Muscle of leg (tissue), 16 donors: ENCODE results near the gene PSPC1. TPM values are rescaled to one million over a fixed set of nuclear protein-coding genes. Genes with fewer than 3 reads are reported as not detected.
"Not testable (repeated sequence)": the region's sequence is repeated elsewhere in the genome, so short reads cannot be mapped to it uniquely, and the experiment has no call there.

Experiments used
- DNase-seq: peaks from one replicate; pipeline ENCODE4 v3.0.0; 2013
- H3K27ac ChIP-seq: one replicate; pipeline ENCODE4 v1.5.1; 2013; ENCODE audit warnings: mild to moderate bottlenecking, low read length, control low read depth
- H3K27me3 ChIP-seq: one replicate; pipeline ENCODE4 v1.6.1; 2013; ENCODE audit warnings: low read length; ENCODE audit not compliant: control insufficient read depth, insufficient read depth
- H3K36me3 ChIP-seq: one replicate; pipeline ENCODE4 v1.6.1; 2013; ENCODE audit warnings: low read length; ENCODE audit not compliant: control insufficient read depth, insufficient read depth
- H3K4me1 ChIP-seq: one replicate; pipeline ENCODE4 v1.6.1; 2013; ENCODE audit warnings: low read length; ENCODE audit not compliant: control insufficient read depth, insufficient read depth
- H3K4me3 ChIP-seq: one replicate; pipeline ENCODE4 v1.5.1; 2013; ENCODE audit warnings: low read length, control low read depth
- H3K9me3 ChIP-seq: replicated peaks from 2 replicates; pipeline ENCODE4 v1.6.1; 2013; ENCODE audit warnings: low read depth, low read length; ENCODE audit not compliant: control insufficient read depth
- WGBS: methylation state at CpG from one replicate; pipeline ENCODE4 v1.1.5; 2013; ENCODE audit warnings: missing lambda C conversion rate; ENCODE audit not compliant: insufficient coverage; 5-methylcytosine and 5-hydroxymethylcytosine counted together
- long read RNA-seq, 11 donors: transcript quantifications; one replicate each; lab custom pipeline, GENCODE V29; 2026
- polyA plus RNA-seq, 8 donors: library from polyadenylated mRNA; unstranded; fragments of 120-200 nt; gene quantifications; one replicate each; pipeline versions ENCODE4 v1.2.1 to v1.2.3, GENCODE V29; 2013; ENCODE audit warnings: inconsistent platforms in 1 of 8, low replicate concordance in 1 of 8; ENCODE audit not compliant: insufficient read length in 8 of 8, insufficient read depth in 1 of 8
- total RNA-seq: library from RNA; stranded (reverse); fragments of 120-200 nt; gene quantifications from one replicate; pipeline ENCODE4 v1.2.4, GENCODE V29; 2013

Gene PSPC1, protein sequence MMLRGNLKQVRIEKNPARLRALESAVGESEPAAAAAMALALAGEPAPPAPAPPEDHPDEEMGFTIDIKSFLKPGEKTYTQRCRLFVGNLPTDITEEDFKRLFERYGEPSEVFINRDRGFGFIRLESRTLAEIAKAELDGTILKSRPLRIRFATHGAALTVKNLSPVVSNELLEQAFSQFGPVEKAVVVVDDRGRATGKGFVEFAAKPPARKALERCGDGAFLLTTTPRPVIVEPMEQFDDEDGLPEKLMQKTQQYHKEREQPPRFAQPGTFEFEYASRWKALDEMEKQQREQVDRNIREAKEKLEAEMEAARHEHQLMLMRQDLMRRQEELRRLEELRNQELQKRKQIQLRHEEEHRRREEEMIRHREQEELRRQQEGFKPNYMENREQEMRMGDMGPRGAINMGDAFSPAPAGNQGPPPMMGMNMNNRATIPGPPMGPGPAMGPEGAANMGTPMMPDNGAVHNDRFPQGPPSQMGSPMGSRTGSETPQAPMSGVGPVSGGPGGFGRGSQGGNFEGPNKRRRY
- total RNA-seq (46.6 TPM), polyA plus RNA-seq (10 to 100 TPM; 40.7 to 50.0 (median 44.9) TPM)
- long read RNA-seq, donor 1, partial matches to known transcripts = 0 of 3 reads
- long read RNA-seq, donor 1, other reads (novel, unspliced or antisense) = 0 of 3 reads
- long read RNA-seq, donor 2, partial matches to known transcripts = 0 of 1 reads
- long read RNA-seq, donor 2, other reads (novel, unspliced or antisense) = 0 of 1 reads
- long read RNA-seq, donor 3, transcript PSPC1-201 (9 exons, 2,407 nt) = major isoform, 5 of 9 reads
- long read RNA-seq, donor 3, partial matches to known transcripts = 0 of 9 reads
- long read RNA-seq, donor 3, other reads (novel, unspliced or antisense) = 0 of 9 reads
- long read RNA-seq, donor 4, transcript PSPC1-203 (8 exons, 1,647 nt) = major isoform, 8 of 11 reads
- long read RNA-seq, donor 4, partial matches to known transcripts = 0 of 11 reads
- long read RNA-seq, donor 4, other reads (novel, unspliced or antisense) = 0 of 11 reads
- long read RNA-seq, donor 5, transcript PSPC1-201 (9 exons, 2,407 nt) = major isoform, 8 of 22 reads
- long read RNA-seq, donor 5, transcript PSPC1-204 (8 exons, 1,709 nt) = minor isoform, 5 of 22 reads
- long read RNA-seq, donor 5, transcript PSPC1-203 (8 exons, 1,647 nt) = minor isoform, 7 of 22 reads
- long read RNA-seq, donor 5, partial matches to known transcripts = 0 of 22 reads
- long read RNA-seq, donor 5, other reads (novel, unspliced or antisense) = 0 of 22 reads
- long read RNA-seq, donor 6, transcript PSPC1-201 (9 exons, 2,407 nt) = major isoform, 10 of 21 reads
- long read RNA-seq, donor 6, partial matches to known transcripts = 5 of 21 reads
- long read RNA-seq, donor 6, other reads (novel, unspliced or antisense) = 0 of 21 reads
- long read RNA-seq, donor 7, transcript PSPC1-201 (9 exons, 2,407 nt) = major isoform, 5 of 15 reads
- long read RNA-seq, donor 7, partial matches to known transcripts = 6 of 15 reads
- long read RNA-seq, donor 7, other reads (novel, unspliced or antisense) = 0 of 15 reads
- long read RNA-seq, donor 8, partial matches to known transcripts = 0 of 6 reads
- long read RNA-seq, donor 8, other reads (novel, unspliced or antisense) = 0 of 6 reads
- long read RNA-seq, donor 9, partial matches to known transcripts = 0 of 5 reads
- long read RNA-seq, donor 9, other reads (novel, unspliced or antisense) = 0 of 5 reads
- long read RNA-seq, donor 10, transcript PSPC1-201 (9 exons, 2,407 nt) = major isoform, 5 of 19 reads
- long read RNA-seq, donor 10, partial matches to known transcripts = 7 of 19 reads
- long read RNA-seq, donor 10, other reads (novel, unspliced or antisense) = 0 of 19 reads
- long read RNA-seq, donor 11, transcript PSPC1-203 (8 exons, 1,647 nt) = major isoform, 5 of 12 reads
- long read RNA-seq, donor 11, transcript PSPC1-201 (9 exons, 2,407 nt) = major isoform, 5 of 12 reads
- long read RNA-seq, donor 11, partial matches to known transcripts = 0 of 12 reads
- long read RNA-seq, donor 11, other reads (novel, unspliced or antisense) = 0 of 12 reads

DNA sequence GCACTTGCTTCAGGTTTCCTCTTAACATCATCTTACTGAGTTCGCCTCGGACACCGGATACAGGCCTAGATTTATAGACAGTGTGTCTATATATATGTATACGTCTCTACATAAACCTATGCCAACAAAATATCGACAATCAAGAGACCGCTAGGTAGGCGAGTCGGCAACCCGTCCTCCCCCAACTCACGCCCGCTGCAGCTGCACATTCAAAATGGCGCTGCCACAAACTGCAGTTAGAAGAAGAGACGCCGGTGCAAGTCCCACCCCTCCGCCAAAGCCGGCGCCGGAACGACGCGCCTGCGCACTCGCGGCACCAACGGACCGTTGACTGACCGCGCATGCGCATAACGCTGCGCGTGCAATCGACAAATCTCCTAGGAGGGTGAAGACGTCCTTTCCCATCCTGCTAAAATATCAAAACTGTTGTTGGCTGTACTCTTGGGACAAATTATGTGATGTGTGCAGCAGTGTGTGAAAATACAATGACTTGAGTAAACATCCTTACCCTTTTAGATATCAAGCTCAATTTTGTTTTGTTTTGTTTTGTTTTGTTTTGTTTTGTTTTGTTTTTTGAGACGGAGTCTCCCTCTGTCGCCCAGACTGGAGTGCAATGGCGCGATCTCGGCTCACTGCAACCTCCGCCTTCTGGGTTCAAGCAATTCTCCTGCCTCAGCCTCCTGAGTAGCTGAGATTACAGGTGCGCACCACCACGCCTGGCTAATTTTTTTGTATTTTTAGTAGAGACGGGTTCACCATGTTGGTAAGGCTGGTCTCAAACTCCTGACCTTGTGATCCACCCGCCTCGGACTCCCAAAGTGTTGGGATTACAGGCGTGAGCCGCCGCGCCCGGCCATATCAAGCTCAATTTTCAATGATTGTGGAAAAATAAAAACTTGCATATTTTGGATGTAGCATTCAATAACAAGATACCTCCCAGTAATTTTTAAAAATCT is at the start of gene PSPC1:
Gene PSPC1, minus strand, starts transcription at position 219 of the 956 bp plus-strand sequence. Its CDS starts 188 bp downstream, at position 31.
- H3K27me3 ChIP-seq, H3K36me3 ChIP-seq, H3K9me3 ChIP-seq, H3K4me1 ChIP-seq: not testable (repeated sequence)
- DNase-seq = peak; percentile 98
- peak within 1 kb of the TSS; percentile 92 for H3K4me3 ChIP-seq
- peak within 1 kb of the TSS; percentile 98 for H3K27ac ChIP-seq
- 12% methylated on average over 23 of the region's 50 CpGs for WGBS

DNA sequence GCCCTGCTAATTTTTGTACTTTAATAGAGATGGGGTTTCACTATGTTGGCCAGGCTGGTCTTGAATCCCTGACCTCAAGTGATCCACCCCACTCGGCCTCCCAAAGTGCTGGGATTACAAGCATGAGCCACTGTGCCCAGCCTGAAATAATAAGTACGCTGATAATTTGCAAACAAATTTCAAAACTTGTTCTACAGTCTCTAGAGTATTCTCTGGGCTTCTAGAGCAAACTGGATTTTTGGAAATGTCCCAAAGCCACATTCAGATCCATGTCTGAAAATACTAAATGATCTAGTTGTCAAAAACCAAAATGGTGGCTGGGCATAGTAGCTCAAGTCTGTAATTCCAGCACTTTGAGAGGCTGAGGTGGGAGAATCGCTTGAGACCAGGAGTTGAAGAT is 39.9 kb upstream of the PSPC1 start:
- Histone ChIP-seq H3K4me1 (no peaks in the 10 kb centered on the region), H3K27me3 (no peaks in the 10 kb centered on the region), H3K4me3 (no peak overlapping the region), H3K27ac (no peak overlapping the region), H3K9me3 (no peaks in the 10 kb centered on the region), H3K36me3 (peaks cover 27% of the 10 kb centered on the region)
- WGBS = 100% methylated on average over 1 of the region's 3 CpGs
- DNase-seq = no peak

DNA sequence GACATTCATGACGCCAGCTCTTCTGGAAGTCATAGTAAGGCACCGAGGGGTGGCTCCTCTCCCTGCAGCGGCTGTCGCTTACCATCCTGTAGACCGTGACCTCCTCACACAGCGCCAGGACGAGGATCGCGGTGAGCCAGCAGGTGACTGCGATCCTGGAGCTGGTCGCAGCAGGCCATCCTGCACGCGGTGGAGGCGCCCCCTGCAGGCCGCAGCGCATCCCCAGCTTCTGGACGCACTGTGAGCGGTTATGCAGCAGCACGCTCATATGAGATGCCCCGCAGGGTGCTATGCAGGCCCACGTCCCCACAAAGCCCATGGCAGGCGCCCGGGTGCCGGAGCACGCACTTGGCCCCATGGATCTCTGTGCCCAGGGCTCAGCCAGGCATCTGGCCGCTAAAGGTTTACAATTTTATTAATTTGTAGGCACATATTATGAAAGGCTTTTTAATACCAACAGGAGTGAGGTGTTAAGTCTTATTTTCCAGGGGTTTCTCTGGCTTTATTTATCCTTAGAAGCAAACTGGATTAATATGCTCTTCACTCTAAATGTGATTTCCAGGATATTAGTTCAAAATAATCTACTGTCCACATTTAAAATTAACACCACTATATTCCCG is 35.6 kb upstream of the PSPC1 start:
- no peaks in the 10 kb centered on the region for H3K27me3 ChIP-seq
- H3K4me1 ChIP-seq = no peaks in the 10 kb centered on the region
- 49% methylated on average over 22 of the region's 27 CpGs for WGBS

DNA sequence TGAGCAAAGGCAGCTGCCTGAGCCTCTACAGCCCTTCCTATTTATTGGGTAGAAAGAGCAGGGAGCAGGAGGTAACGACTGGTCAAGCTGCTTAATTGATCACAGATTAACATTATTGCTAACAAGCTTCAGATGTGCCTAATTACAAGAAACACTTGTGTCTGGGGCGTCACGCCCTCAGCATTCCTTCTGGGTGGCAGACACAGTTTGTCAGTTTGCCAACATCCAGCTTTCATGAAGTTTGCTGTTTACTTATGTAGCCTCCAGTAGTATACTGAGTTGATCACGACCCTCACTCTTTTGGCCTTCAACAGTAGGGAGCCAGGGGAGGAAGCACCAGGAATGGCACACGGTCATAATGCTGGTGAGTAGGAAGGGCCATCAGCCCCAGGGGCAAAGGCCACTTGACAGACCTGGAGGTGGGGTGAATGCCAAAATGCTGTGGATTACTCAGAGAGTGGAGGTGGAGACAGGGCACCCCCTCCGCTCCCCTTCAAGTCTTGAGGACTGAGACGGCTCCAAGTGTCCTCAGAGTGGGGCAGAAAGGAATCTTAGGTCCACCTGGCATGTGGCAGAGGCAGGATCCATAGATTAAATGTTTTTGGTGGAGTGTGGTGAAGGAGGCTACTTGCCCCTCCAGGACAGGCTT is 34.9 kb upstream of the PSPC1 start:
- Histone ChIP-seq H3K9me3 (no peaks in the 10 kb centered on the region), H3K27ac (no peak overlapping the region), H3K4me1 (no peaks in the 10 kb centered on the region), H3K27me3 (no peaks in the 10 kb centered on the region), H3K4me3 (no peak overlapping the region), H3K36me3 (peaks cover 22% of the 10 kb centered on the region)
- whole genome bisulfite sequencing = 89% methylated on average over 6 of the region's 7 CpGs
- no peak for DNase-seq

More for the DNA sequence above, 35.6 kb upstream of the PSPC1 start:
- Histone ChIP-seq H3K27ac (no peak overlapping the region), H3K36me3 (peaks cover 22% of the 10 kb centered on the region), H3K9me3 (no peaks in the 10 kb centered on the region), H3K4me3 (no peak overlapping the region)
- DNase-seq = no peak

DNA sequence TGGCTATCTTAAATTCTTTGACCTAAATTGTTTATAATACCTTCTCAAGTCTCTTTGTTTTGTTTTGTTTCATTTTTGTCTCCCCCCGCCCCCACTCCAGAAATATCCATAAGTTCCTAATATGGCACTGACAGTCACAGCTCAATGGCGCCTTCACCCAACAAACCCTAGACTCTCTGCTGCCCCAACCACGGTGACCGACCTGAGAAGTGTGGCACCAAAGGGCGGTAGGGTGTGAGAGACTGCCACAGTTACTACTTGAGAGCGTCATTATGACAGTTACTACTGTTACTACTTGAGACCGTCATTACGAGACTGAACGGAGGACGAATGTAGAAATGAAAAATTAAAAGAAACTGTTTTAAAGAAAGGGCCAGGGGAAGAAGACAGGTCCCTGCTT is 34.4 kb upstream of the PSPC1 start:
- Histone ChIP-seq H3K36me3 (peaks cover 22% of the 10 kb centered on the region), H3K4me3 (no peak overlapping the region), H3K4me1 (no peaks in the 10 kb centered on the region), H3K9me3 (no peaks in the 10 kb centered on the region), H3K27me3 (no peaks in the 10 kb centered on the region), H3K27ac (no peak overlapping the region)
- 81% methylated on average over 8 of the region's 10 CpGs for WGBS
- DNase-seq = no peak

DNA sequence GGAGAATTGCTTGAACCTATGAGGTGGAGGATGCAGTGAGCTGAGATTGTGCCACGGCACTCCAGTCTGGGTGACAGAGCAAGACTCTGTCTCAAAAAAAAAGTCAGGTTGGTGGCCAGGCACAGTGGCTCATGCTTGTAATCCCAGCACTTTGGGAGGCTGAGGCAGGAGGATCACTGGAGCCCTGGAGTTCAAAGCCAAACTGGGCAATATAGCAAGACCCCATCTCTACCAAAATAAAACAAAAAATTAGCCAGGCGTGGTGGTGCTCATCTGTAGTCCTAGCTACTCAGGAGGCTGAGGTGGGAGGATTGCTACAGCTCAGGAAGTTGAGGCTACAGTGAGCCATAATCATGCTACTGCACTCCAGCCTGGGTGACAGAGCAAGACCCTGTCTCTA is 33.1 kb upstream of the PSPC1 start:
- H3K27me3 ChIP-seq, H3K4me1 ChIP-seq, H3K9me3 ChIP-seq, DNase-seq, H3K4me3 ChIP-seq, H3K27ac ChIP-seq: not testable (repeated sequence)
- H3K36me3 ChIP-seq = peaks cover 22% of the 10 kb centered on the region
- 100% methylated on average over 1 of the region's 2 CpGs for WGBS

DNA sequence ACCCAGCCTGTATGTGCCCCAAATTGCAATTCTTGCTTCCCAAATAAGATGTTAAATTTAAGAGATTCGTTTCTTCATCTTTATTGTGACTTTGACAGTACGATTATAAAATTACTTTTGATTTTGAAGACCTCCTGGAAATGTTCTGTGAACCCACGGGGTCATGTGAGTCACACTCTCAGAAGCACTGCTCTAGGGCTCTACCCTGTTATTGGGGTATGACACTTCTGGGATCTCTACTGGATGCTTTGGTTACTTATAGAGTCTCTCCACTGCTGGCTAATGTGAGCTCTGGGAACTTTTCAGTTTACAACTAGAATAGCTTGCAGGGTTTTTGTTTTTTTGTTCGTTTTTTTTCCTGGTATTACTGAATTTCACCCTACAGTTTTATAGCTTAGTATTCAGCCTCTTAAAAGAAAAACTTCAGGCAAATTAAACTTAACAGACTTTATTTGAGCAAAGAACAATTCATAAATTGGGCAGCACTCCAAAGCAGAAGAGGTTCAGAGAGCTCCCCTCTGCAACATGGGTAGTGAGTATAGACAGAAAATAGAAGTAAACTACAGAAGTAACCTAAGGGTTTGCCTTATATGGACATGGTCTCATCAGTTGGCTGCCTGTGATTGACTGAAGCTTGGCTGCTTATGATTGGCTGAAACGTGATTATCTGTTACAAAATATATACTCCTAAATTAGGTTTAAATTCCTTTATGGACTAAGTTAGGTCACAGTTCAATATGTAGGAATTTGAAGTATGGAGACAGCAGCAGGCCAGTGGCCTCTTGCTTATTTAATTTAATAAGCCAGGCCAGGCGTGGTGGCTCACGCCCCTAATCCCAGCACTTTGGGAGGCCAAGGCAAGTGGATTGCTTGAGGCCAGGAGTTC is 28.5 kb upstream of the PSPC1 start:
- Histone ChIP-seq H3K27me3 (no peaks in the 10 kb centered on the region), H3K9me3 (no peaks in the 10 kb centered on the region), H3K4me3 (no peak overlapping the region), H3K27ac (no peak overlapping the region), H3K36me3 (no peaks in the 10 kb centered on the region), H3K4me1 (no peaks in the 10 kb centered on the region)
- WGBS = 98% methylated on average over 4 of the region's 7 CpGs
- no peak for DNase-seq
